Fibroblast of lung (primary cell): Measurements from ENCODE around the gene SERAC1.

Experiments used
- CTCF ChIP-seq, 2 donors: IDR thresholded peaks in 1 of 2; conservative IDR thresholded peaks in 1 of 2; 1 replicate in 1 of 2; 2 replicates in 1 of 2; pipeline ENCODE4 v1.5.1; 2011 to 2012; ENCODE audit warnings: low read length in 2 of 2, control low read depth in 1 of 2, inconsistent platforms in 1 of 2, low read depth in 1 of 2, mild to moderate bottlenecking in 1 of 2
- EZH2 ChIP-seq: IDR thresholded peaks from 2 replicates; pipeline ENCODE4 v1.5.1; 2012; ENCODE audit warnings: low read length, control low read depth, mild to moderate bottlenecking; ENCODE audit errors: missing control alignments

- TF ChIP-seq CTCF (conservative IDR thresholded peaks at IDR 0.05 in 1 of 2, IDR thresholded peaks at IDR 0.05 in 1 of 2; ENCODE audit: low read depth in 1 of 2, low read length in 2 of 2) (no peak), EZH2 (no peak)
These were observed at the start of gene SERAC1 for GRCh38 chr6:158168040-158168289.
